Ascending aorta (tissue), 2 donors: ENCODE data around the gene LRP8. TPM values are rescaled to one million over a fixed set of nuclear protein-coding genes. Genes with fewer than 3 reads are reported as not detected.

Experiments
- DNase-seq, 2 donors: peaks; one replicate each; pipeline ENCODE4 v3.0.0-alpha.2; 2019; ENCODE audit warnings: low spot score in 2 of 2
- H3K27ac ChIP-seq, 2 donors: fragments of 200-600 bp; sonication (generic); one replicate each; pipeline ENCODE4 v1.5.1; 2016 to 2017; ENCODE audit warnings: mild to moderate bottlenecking in 1 of 2
- H3K27me3 ChIP-seq: fragments of 200-600 bp; sonication (generic); one replicate; pipeline ENCODE4 v1.5.1; 2017
- H3K36me3 ChIP-seq, 2 donors: fragments of 200-600 bp; sonication (generic); one replicate each; pipeline ENCODE4 v1.5.1; 2016
- H3K4me1 ChIP-seq, 2 donors: fragments of 200-600 bp; sonication (generic); one replicate each; pipeline ENCODE4 v1.5.1; 2016 to 2017; ENCODE audit warnings: mild to moderate bottlenecking in 1 of 2
- H3K4me3 ChIP-seq, 2 donors: fragments of 200-600 bp; sonication (generic); one replicate each; pipeline ENCODE4 v1.5.1; 2016 to 2017; ENCODE audit warnings: mild to moderate bottlenecking in 1 of 2
- H3K9me3 ChIP-seq, 2 donors: fragments of 200-600 bp; sonication (generic); one replicate each; pipeline ENCODE4 v1.5.1; 2016
- intact Hi-C: fragments of 100-400 bp; cut with DNase I; formaldehyde crosslinking; loops from one replicate; pipeline ENCODE4 v1.15.1; 2023
- total RNA-seq: library from RNA; depleted of rRNA; stranded (reverse); fragments of >200 nt; gene quantifications from one replicate; pipeline ENCODE4 v1.1.0, GENCODE V29; 2016
- TF ChIP-seq, protein P1 (sequence below), 3 experiments: fragments of 200-600 bp in 2 of 3; fragments of 450-650 bp in 1 of 3; sonication (generic) in 2 of 3; IDR thresholded peaks; one replicate each; pipeline ENCODE4 v1.5.1; 2016 to 2019; ENCODE audit warnings: antibody characterized with exemption in 3 of 3, mild to moderate bottlenecking in 1 of 3, moderate library complexity in 1 of 3

Gene LRP8
- total RNA-seq, 1 donor from 2014 or later = 10.0 TPM

- Histone ChIP-seq H3K27ac (no peak overlapping the region), H3K4me3 (no peak overlapping the region), H3K27me3 (no peaks in the 10 kb centered on the region), H3K36me3 (no peaks in the 10 kb centered on the region), H3K9me3 (no peaks in the 10 kb centered on the region), H3K4me1 (peaks cover 7 to 29% of the 10 kb centered on the region in 2 donors)
- TF ChIP-seq, protein P1, sequence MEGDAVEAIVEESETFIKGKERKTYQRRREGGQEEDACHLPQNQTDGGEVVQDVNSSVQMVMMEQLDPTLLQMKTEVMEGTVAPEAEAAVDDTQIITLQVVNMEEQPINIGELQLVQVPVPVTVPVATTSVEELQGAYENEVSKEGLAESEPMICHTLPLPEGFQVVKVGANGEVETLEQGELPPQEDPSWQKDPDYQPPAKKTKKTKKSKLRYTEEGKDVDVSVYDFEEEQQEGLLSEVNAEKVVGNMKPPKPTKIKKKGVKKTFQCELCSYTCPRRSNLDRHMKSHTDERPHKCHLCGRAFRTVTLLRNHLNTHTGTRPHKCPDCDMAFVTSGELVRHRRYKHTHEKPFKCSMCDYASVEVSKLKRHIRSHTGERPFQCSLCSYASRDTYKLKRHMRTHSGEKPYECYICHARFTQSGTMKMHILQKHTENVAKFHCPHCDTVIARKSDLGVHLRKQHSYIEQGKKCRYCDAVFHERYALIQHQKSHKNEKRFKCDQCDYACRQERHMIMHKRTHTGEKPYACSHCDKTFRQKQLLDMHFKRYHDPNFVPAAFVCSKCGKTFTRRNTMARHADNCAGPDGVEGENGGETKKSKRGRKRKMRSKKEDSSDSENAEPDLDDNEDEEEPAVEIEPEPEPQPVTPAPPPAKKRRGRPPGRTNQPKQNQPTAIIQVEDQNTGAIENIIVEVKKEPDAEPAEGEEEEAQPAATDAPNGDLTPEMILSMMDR (IDR thresholded peaks at IDR 0.05) = no peak
- intact Hi-C loops = no loop called here
- DNase-seq = no peak
Observed at GRCh38 chr1:53308506-53308905, 19.4 kb downstream of the LRP8 start.

- TF ChIP-seq, protein P1 (IDR thresholded peaks at IDR 0.05) = no peak
- peaks cover 7 to 33% of the 10 kb centered on the region in 2 donors for H3K4me1 ChIP-seq
- no peaks in the 10 kb centered on the region for H3K27me3 ChIP-seq
- DNase-seq = no peak
- H3K27ac ChIP-seq = no peak overlapping the region
- H3K4me3 ChIP-seq = no peak overlapping the region
- H3K36me3 ChIP-seq = no peaks in the 10 kb centered on the region
- intact Hi-C loops = no loop called here
- no peaks in the 10 kb centered on the region for H3K9me3 ChIP-seq
Observed at GRCh38 chr1:53307037-53307436, 20.8 kb downstream of the LRP8 start.

DNA sequence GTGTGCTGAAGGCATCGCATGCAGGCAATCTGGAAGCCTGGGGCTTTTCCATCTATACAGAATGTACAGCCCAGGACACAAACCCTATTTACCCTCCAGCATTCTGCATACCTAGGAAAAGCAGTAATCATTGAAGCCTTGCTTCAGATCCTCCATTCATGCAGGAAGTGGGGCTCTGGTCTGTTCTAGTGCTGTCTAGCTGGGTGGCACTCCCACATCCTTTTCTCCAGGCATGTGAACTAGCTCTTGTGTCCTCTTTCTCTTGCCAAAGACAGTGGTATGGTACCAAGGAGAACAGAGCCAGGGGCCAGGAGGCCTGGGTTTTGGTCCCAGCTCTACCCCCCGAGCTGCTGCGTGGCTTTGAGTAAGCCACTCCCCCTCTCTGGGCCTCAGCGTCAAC is 21.7 kb downstream of the LRP8 start:
- Histone ChIP-seq H3K9me3 (no peaks in the 10 kb centered on the region), H3K36me3 (no peaks in the 10 kb centered on the region), H3K27ac (peak overlapping the region; percentile 49 to 70), H3K4me1 (peaks cover 7 to 33% of the 10 kb centered on the region in 2 donors), H3K27me3 (no peaks in the 10 kb centered on the region), H3K4me3 (no peak overlapping the region)
- no peak for DNase-seq
- intact Hi-C loops = no loop called here
- TF ChIP-seq, protein P1 (IDR thresholded peaks at IDR 0.05) = no peak

- H3K27me3 ChIP-seq = no peaks in the 10 kb centered on the region
- DNase-seq = no peak
- H3K27ac ChIP-seq = peak overlapping the region; percentile 49 to 70
- peaks cover 7 to 33% of the 10 kb centered on the region in 2 donors for H3K4me1 ChIP-seq
- H3K36me3 ChIP-seq = no peaks in the 10 kb centered on the region
- TF ChIP-seq, protein P1 (IDR thresholded peaks at IDR 0.05) = no peak
- no peak overlapping the region for H3K4me3 ChIP-seq
- intact Hi-C loops = no loop called here
- no peaks in the 10 kb centered on the region for H3K9me3 ChIP-seq
Observed at GRCh38 chr1:53305650-53306049, 22.2 kb downstream of the LRP8 start.

GRCh38 chr1:53304527-53304926 is 23.3 kb downstream of the LRP8 start:
- no peaks in the 10 kb centered on the region for H3K27me3 ChIP-seq
- intact Hi-C loops = no loop called here
- no peaks in the 10 kb centered on the region for H3K36me3 ChIP-seq
- DNase-seq = no peak
- TF ChIP-seq, protein P1 (IDR thresholded peaks at IDR 0.05) = no peak
- H3K4me3 ChIP-seq = no peak overlapping the region
- H3K9me3 ChIP-seq = no peaks in the 10 kb centered on the region
- peak overlapping the region; percentile 56 to 65 for H3K27ac ChIP-seq
- H3K4me1 ChIP-seq = peaks cover 7 to 33% of the 10 kb centered on the region in 2 donors
